GM19463 (cell line): Measurements from ENCODE around the gene SNX24.

Source experiments
- ATAC-seq: cut with Tn5 transposase; IDR thresholded peaks from one replicate; pipeline ENCODE4 v1.9.1; 2021; ENCODE audit warnings: mild to moderate bottlenecking, moderate library complexity; ENCODE audit not compliant: unreplicated experiment

The SNX24 gene

DNA sequence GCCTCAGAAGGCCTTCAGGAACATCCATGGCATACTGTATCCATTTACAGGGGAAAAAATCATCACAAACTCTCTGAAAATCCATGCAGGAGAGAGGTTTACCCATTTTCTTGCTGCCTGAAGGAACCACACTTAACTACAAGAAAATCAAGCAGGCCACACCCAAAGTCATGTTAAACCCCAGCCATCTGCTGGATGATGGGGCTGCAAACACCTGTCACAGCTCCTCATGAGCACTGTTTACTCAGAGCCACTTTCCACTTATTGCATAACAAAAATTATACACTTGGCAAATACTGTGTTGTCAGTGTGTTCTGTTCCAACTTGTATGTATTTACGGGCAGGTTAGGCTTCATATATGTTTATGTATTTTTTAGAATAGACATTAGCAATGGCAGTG is 155.3 kb downstream of the SNX24 start:
- ATAC-seq = no peak

GRCh38 chr5:123001808-123002207 is 156.4 kb downstream of the SNX24 start:
- ATAC-seq = no peak

DNA sequence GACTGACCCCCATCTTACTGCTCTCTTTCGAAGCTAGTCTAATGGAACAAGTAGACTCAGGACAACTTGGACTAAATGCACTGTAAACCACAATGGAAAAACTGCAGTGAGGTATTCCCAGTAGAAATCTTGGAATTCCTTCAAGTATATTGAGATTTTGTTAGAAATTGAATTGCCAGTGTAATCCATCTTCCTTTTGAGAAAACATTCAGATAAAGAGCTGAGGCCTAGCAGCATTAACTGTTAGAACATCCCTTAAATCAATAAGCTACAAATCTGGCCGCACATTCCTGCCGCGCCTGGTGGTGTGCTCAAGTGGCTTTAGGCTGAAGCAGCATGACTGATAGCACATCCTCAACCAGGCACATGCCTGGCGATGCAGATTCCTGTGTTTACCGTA is 161.8 kb downstream of the SNX24 start:
- no peak for ATAC-seq

GRCh38 chr5:123007754-123008153 is 162.3 kb downstream of the SNX24 start:
- ATAC-seq = no peak

DNA sequence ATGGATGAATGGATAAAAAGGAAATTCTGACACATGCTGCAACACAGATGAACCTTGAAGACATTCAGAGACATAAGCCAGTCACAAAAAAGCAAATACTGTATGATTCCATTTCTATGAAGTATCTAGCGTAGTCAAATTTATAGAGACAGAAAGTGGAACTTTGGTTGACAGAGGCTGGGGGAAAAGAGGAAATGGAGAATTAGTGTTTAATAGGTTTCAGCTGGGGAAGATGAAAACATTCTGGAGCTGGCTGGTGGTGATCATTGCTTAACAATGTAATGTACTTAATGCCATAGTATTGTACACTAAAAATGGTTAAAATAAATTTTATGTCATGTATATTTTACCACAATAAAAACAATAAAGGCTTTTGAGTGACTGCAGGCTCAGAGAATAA is 166.9 kb downstream of the SNX24 start:
- no peak for ATAC-seq

DNA sequence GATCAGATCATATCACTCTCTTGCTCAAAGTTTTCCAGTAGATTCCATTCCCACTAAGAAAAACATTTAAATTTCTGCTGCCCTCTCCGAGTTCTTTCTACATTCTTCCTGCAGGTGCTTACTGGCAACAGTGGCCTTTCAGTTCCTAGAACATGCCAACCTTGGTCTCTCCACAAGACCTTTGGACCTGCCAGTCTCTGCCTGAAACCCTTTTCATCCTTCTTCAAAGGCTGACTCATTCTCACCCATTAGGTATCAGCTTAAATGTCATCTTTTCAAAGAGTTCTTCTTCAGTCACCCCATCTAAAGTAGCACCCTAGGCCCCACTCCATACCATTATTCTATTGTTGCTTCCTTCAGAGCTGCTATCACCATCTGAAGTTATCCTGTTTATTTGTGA is 169.3 kb downstream of the SNX24 start:
- ATAC-seq = no peak

- no peak for ATAC-seq
These were observed 182.8 kb downstream of the SNX24 start for GRCh38 chr5:123028222-123028621.

GRCh38 chr5:123033157-123033671 is 187.8 kb downstream of the SNX24 start:
- ATAC-seq = no peak

GRCh38 chr5:123035360-123035917 is 190.0 kb downstream of the SNX24 start:
- ATAC-seq = peak; percentile 33

DNA sequence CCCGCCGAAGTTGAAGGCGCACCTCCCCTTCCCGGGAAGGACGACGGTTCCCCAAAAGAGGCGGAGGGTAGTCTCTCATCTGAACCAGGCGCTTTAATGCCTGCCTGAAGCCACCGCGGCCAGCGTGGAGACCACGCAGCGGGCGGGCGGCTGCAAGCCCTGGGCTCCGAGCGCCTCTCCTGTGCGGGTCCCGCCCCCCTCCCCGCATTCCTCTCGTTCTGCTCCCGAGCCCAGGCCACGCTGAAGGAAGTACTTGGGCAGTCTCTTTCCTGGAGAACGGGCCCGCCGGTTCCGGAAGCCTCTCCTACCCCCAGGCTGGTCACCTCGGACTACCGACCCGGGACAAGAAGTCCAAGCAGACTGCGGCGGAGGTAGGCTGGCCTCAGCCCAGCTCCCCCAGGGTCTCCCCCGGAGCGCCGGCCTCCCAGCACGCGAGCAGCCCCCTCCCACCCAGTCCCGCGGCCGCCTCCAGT is 190.5 kb downstream of the SNX24 start:
- ATAC-seq = peak; percentile 22

- ATAC-seq = peak; percentile 60
These were observed 191.1 kb downstream of the SNX24 start, which contains the start of gene PPIC for GRCh38 chr5:123036391-123037103. Gene PPIC (minus strand): TSS chr5:123036725. CDS start chr5:123036625, 100 bp downstream.

DNA sequence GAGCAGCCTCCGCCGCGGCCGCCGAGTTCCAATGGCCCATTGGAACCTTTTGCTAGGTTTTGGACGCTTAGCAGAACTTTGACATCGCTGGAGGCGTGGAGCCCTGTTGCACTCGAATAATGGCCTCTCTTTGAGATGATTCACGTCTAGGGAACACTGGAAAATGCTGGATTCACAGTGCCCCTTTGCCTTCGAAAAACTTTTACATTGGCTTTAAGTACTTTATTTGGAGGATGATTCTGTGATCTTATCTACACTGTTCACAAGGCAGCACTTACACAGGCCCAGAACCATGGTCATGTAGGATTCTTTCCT is 191.6 kb downstream of the SNX24 start:
- no peak for ATAC-seq

DNA sequence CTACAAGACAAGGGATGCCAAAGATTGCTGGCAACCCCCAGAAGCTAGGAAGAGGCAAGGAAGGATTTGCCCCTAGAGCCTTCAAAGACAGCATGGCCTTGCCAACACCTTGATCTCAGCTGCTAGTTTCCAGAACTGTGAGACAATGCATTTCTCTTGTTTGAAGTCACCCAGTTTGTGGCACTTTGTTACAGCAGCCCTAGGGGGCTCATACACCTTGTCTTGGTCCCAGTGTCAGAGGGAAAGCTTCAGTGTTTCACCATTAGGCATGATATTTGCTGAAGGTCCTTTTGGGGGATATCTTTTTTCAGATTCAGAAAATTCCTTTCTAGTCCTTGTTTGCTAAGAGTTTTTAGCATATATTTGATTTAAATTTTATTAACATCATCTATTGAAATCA is 194.3 kb downstream of the SNX24 start:
- no peak for ATAC-seq

DNA sequence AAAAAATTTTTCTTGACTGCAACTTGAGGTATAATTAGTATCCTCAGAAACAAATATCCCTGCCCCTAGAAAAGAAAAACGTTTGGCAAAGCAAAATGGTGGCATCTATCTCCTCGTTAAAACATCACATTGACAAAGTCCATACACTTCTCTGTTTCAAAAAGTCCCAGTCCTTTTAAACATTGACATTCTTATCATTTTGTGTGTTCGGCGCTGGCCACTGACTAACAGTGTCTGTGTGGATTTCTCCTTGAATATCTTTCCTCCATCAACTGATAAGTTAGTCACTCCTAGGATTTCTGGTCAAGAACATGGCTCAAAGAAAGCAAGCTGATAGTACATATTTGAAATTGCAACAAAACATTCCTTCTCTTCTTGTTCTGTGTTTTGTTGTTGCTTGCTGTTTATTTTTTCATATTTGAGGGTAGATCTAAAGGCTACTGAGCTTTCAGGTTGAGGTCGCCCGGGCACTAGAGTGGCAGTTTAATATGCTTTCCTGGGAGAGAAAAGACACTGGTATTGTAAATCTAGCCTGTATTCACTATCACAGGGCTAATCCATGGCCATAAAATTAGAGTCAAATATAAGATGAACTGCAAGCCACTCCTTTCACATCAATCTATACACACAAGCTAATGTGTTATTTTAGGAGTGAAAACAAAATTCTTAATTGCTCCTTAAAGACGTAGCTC is 199.7 kb downstream of the SNX24 start:
- no peak for ATAC-seq

- no peak for ATAC-seq
These were observed 200.8 kb downstream of the SNX24 start for GRCh38 chr5:123046222-123046621.

DNA sequence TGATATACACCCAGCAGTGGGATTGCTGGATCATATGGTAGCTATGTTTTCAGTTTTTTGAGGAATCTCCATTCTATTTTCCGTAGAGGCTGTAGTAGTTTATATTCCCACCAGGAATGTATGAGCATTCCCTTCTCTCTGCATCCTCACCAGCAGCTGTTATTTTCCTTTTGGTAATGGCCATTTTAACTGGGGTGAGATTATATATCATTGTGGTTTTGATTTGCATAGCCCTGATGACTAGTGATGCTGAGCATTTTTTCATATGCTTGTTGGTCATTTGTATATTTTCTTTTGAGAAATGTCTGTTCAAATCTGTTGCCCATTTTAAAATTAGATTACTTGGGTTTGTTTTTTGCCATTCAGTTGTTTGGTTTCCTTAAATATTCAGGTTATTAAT is 202.3 kb downstream of the SNX24 start:
- ATAC-seq = no peak

DNA sequence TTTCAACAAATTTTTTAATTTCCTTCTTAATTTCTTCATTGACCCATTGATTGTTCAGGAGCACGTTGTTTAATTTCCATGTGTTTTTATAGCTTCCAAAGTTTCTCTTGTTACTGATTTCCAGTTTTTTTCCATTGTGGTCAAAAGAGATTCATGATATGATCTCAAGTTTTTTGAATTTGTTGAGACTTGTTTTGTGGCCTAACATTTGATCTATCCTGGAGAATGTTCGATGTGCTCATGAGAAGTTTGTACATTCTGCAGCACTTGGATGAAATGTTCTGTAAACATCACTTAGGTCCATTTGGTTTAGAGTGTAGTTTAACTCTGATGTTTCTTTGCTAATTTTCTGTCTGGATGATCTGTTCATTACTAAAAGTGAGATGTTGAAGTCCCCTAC is 205.8 kb downstream of the SNX24 start:
- ATAC-seq = no peak
